CD4-positive, alpha-beta T cell (primary cell): ENCODE results near the gene HOTAIR. TPM values are rescaled to one million over a fixed set of nuclear protein-coding genes. Genes with fewer than 3 reads are reported as not detected.
A peak's percentile ranks its signal among the peaks of the same experiment; 100 is the strongest.

Experiments used
- ATAC-seq: fragments of 200-7000 bp; cut with Tn5 transposase; one replicate; pipeline ENCODE4 v1.10.0; 2022; ENCODE audit warnings: mild to moderate bottlenecking; ENCODE audit not compliant: poor library complexity
- CTCF ChIA-PET: fragments of 350-600 bp; sonication (Branson Sonifier 250); formaldehyde crosslinking; loops from one replicate; lab custom pipeline; 2021; ENCODE audit warnings: antibody characterized with exemption, inconsistent platforms; lab: Charles Lee
- POLR2A ChIA-PET: fragments of 350-600 bp; sonication (Branson Sonifier 250); formaldehyde crosslinking; loops from one replicate; lab custom pipeline; 2021; ENCODE audit warnings: antibody characterized with exemption, inconsistent platforms; lab: Charles Lee
- DNase-seq, 14 experiments: peaks; one replicate each; pipeline ENCODE4 v3.0.0-alpha.2; 2013 to 2020; ENCODE audit warnings: mixed read lengths in 2 of 14
- H3K27ac ChIP-seq, 2 donors: one replicate each; pipeline versions ENCODE4 v1.5.1 to v1.7.0; 2013; ENCODE audit warnings: low read length in 2 of 2, low read depth in 1 of 2, mild to moderate bottlenecking in 1 of 2
- H3K27me3 ChIP-seq, 2 experiments: 1 replicate in 1 of 2; 2 replicates in 1 of 2; pipeline versions ENCODE4 v1.6.1 to v1.7.0; 2013; ENCODE audit warnings: low read length in 2 of 2, control low read depth in 1 of 2, mild to moderate bottlenecking in 1 of 2, moderate library complexity in 1 of 2; ENCODE audit not compliant: insufficient read depth in 2 of 2, control insufficient read depth in 1 of 2
- H3K36me3 ChIP-seq: one replicate; pipeline ENCODE4 v1.6.1; 2013; ENCODE audit warnings: low read length, control low read depth; ENCODE audit not compliant: insufficient read depth
- H3K4me1 ChIP-seq: one replicate; pipeline ENCODE4 v1.6.1; 2013; ENCODE audit warnings: low read length, control low read depth; ENCODE audit not compliant: insufficient read depth
- H3K4me3 ChIP-seq: one replicate; pipeline ENCODE4 v1.5.1; 2013; ENCODE audit warnings: mild to moderate bottlenecking, low read length, moderate library complexity
- H3K9me3 ChIP-seq, 2 experiments: 1 replicate in 1 of 2; 2 replicates in 1 of 2; pipeline versions ENCODE4 v1.6.1 to v1.7.0; 2013; ENCODE audit warnings: low read length in 2 of 2, mild to moderate bottlenecking in 2 of 2, control low read depth in 1 of 2, moderate library complexity in 1 of 2; ENCODE audit not compliant: control insufficient read depth in 1 of 2, insufficient read depth in 1 of 2
- H3K27ac Mint-ChIP-seq: one replicate; pipeline ENCODE4 v1.8.0; 2020; ENCODE audit warnings: mixed read lengths
- H3K27me3 Mint-ChIP-seq: one replicate; pipeline ENCODE4 v1.8.0; 2021; ENCODE audit warnings: mixed read lengths
- H3K36me3 Mint-ChIP-seq: one replicate; pipeline ENCODE4 v1.8.0; 2021; ENCODE audit warnings: low read depth, mixed read lengths
- H3K4me1 Mint-ChIP-seq: one replicate; pipeline ENCODE4 v1.8.0; 2021; ENCODE audit warnings: low read depth, mixed read lengths
- H3K4me3 Mint-ChIP-seq: one replicate; pipeline ENCODE4 v1.8.0; 2020; ENCODE audit warnings: mild to moderate bottlenecking, mixed read lengths
- H3K9me3 Mint-ChIP-seq: one replicate; pipeline ENCODE4 v1.8.0; 2020; ENCODE audit warnings: mixed read lengths
- intact Hi-C, 2 experiments: fragments of 100-400 bp; cut with DNase I in 1 of 2; cut with micrococcal nuclease in 1 of 2; formaldehyde crosslinking; loops; one replicate each; pipeline versions ENCODE4 v1.15.1 to v1.9.0; 2023 to 2025; cut with DNase I, micrococcal nuclease
- total RNA-seq, 174 experiments: library from RNA in 2 of 174; stranded (reverse) in 2 of 174; gene quantifications; one replicate each; pipeline ENCODE4 v1.2.3 and lab custom pipeline; 2021 to 2026
- TF ChIP-seq, protein P1 (sequence below): fragments of 200-600 bp; IDR thresholded peaks from one replicate; pipeline ENCODE4 v1.8.0; 2022; ENCODE audit warnings: antibody characterized with exemption, mild to moderate bottlenecking

Gene HOTAIR
- total RNA-seq, 2 experiments from 2014 or later, result not detected

DNA sequence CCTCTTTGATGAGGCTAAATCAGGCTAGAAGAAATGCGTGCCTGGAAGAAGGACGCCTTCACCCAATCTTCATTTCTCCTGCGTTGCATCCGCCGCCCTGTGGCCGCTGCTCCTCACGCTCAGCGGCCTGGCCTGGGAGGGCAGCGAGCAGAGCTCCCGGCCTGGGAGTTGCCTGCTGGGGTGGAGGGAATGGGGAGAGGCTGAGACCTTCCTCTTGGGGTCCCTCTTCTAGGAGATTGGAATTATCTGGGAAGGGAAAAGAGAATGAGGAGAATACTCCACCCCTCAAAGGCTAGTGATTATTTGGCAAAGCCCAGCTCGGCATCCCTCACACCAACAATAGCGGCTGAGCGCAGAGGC is 22.4 kb downstream of the HOTAIR start:
- intact Hi-C loops, result loop anchor here in 1 of 2 experiments (5.0 kb wide), 1 partner anchor 35 kb away; the partner anchor contains the start of gene HOXC10
- ATAC-seq (no peak), DNase-seq (no peak)
- H3K27ac Mint-ChIP-seq, result peak overlapping the region; percentile 49
- ChIA-PET CTCF (no interaction called here), POLR2A (no interaction called here)
- TF ChIP-seq, protein P1, sequence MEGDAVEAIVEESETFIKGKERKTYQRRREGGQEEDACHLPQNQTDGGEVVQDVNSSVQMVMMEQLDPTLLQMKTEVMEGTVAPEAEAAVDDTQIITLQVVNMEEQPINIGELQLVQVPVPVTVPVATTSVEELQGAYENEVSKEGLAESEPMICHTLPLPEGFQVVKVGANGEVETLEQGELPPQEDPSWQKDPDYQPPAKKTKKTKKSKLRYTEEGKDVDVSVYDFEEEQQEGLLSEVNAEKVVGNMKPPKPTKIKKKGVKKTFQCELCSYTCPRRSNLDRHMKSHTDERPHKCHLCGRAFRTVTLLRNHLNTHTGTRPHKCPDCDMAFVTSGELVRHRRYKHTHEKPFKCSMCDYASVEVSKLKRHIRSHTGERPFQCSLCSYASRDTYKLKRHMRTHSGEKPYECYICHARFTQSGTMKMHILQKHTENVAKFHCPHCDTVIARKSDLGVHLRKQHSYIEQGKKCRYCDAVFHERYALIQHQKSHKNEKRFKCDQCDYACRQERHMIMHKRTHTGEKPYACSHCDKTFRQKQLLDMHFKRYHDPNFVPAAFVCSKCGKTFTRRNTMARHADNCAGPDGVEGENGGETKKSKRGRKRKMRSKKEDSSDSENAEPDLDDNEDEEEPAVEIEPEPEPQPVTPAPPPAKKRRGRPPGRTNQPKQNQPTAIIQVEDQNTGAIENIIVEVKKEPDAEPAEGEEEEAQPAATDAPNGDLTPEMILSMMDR, result no peak
- peaks cover 95% of the 10 kb centered on the region for H3K27me3 Mint-ChIP-seq
- Histone ChIP-seq H3K27ac (no peak overlapping the region), H3K4me1 (peaks cover 49% of the 10 kb centered on the region), H3K4me3 (no peak overlapping the region), H3K9me3 (peaks cover 4 to 78% of the 10 kb centered on the region in 2 experiments), H3K36me3 (no peaks in the 10 kb centered on the region), H3K27me3 (peaks cover 97 to 99% of the 10 kb centered on the region in 2 experiments)
- no peaks in the 10 kb centered on the region for H3K36me3 Mint-ChIP-seq
- no peaks in the 10 kb centered on the region for H3K9me3 Mint-ChIP-seq
- H3K4me3 Mint-ChIP-seq, result peak overlapping the region; percentile 36
- peaks cover 33% of the 10 kb centered on the region for H3K4me1 Mint-ChIP-seq

DNA sequence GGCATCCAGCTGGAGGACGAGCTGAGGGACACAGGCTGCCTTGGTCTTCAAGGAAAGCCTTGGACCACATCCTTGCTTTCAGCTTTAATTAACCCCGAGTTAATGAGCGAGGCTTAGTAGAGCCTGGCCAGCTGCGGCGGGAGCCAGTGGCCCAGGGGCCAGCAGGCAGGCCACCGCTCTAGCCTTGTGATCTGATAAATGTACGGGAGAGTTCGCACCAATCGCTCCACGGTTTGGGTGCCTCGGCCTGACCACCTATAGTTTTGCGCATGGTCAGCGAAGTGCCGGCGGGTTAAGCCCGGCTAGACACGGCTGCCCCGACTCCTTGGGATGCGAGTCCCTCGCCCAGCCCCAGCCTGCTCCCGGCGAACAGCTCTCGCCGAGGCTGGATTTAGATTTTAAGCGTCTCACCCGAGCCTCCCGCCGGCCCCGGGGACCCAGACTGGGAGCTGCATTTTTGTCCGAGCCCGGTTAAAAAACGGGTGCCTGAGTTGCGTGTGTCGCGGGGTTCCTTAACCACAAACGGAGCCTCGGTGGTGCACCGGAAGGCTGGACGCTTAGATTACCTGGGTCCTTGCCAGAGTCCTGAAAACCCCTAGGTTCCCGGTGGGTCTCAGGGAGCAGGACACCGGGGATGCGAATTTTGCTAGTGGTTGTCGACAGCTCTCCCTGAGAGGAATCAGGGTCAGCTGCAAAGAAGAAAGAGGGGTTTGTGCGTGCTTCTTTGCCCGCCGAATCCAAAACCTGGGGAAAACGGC is 23.0 kb downstream of the HOTAIR start:
- Histone ChIP-seq H3K27ac (no peak overlapping the region), H3K4me3 (no peak overlapping the region), H3K36me3 (no peaks in the 10 kb centered on the region), H3K27me3 (peaks cover 96 to 99% of the 10 kb centered on the region in 2 experiments), H3K9me3 (peaks cover 4 to 72% of the 10 kb centered on the region in 2 experiments), H3K4me1 (peaks cover 43% of the 10 kb centered on the region)
- H3K36me3 Mint-ChIP-seq, result no peaks in the 10 kb centered on the region
- H3K9me3 Mint-ChIP-seq, result no peaks in the 10 kb centered on the region
- ChIA-PET POLR2A (no interaction called here), CTCF (no interaction called here)
- TF ChIP-seq, protein P1, result no peak
- DNase-seq, result no peak
- no peak overlapping the region for H3K4me3 Mint-ChIP-seq
- H3K4me1 Mint-ChIP-seq, result peaks cover 28% of the 10 kb centered on the region
- H3K27ac Mint-ChIP-seq, result no peak overlapping the region
- intact Hi-C loops, result loop anchor here in 1 of 2 experiments (2.0 to 5.0 kb wide), 2 partner anchors 15 to 36 kb away; partner anchors contain the start of gene HOXC10
- H3K27me3 Mint-ChIP-seq, result peaks cover 95% of the 10 kb centered on the region
- no peak for ATAC-seq

DNA sequence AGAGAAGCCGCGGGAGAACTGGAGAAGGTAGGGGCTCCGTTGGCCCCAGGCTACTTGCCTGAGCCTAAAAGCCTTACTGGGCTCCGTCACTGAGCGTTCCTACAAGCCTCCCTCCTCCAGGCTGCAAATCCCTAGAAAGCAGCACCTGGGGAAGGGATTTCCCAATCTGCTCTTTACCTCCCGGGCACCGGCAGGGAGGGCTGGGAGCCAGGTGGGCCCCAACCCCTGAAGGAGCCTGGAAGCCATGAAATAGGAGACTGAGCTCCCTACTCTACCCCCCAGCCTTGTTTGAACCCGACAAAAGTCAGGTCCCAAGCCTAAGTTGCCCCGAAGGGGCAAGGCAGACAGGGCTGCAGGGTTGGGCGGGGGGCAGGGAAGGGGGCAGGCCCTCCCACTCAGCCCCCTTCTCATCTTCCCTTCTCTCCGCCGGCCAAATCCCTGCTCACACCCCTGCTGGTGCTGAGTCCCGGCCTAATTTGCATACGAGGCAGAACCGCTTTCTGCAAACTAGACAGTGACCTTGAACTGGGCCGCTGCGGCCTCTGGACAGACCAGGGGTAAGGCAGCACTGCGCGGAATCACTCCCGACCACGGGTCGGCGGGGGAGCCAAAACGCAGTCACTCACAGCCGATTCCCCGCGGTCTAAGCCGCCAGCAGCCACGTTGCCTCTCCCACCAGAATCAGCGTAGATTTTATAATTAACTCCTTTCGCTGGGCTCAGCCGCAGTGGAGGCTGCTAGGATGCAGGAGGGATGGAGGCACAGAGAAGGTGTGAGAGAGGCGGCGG is 23.8 kb downstream of the HOTAIR start:
- Mint-ChIP-seq H3K4me1 (peaks cover 20% of the 10 kb centered on the region), H3K36me3 (no peaks in the 10 kb centered on the region), H3K4me3 (no peak overlapping the region), H3K27ac (no peak overlapping the region), H3K9me3 (no peaks in the 10 kb centered on the region), H3K27me3 (peaks cover 95% of the 10 kb centered on the region)
- Histone ChIP-seq H3K27ac (no peak overlapping the region), H3K36me3 (no peaks in the 10 kb centered on the region), H3K27me3 (peaks cover 96 to 99% of the 10 kb centered on the region in 2 experiments), H3K4me3 (no peak overlapping the region), H3K9me3 (peaks cover 4 to 64% of the 10 kb centered on the region in 2 experiments), H3K4me1 (peaks cover 35% of the 10 kb centered on the region)
- ChIA-PET CTCF (no interaction called here), POLR2A (no interaction called here)
- DNase-seq (no peak), ATAC-seq (no peak)
- intact Hi-C loops, result loop anchor here in 1 of 2 experiments (2.0 to 5.0 kb wide), 2 partner anchors 14 to 36 kb away; partner anchors contain the start of gene HOXC10
- TF ChIP-seq, protein P1, result no peak
